CD4-positive, alpha-beta T cell treated with Interleukin-4 for 4 hours (primary cell): ENCODE data around the gene VAV3.
"Not testable (repeated sequence)": the region's sequence is repeated elsewhere in the genome, so short reads cannot be mapped to it uniquely, and the experiment has no call there.

Experiments used
- DNase-seq: peaks from one replicate; pipeline ENCODE4 v3.0.0-alpha.2; 2020

VAV3 gene

DNA sequence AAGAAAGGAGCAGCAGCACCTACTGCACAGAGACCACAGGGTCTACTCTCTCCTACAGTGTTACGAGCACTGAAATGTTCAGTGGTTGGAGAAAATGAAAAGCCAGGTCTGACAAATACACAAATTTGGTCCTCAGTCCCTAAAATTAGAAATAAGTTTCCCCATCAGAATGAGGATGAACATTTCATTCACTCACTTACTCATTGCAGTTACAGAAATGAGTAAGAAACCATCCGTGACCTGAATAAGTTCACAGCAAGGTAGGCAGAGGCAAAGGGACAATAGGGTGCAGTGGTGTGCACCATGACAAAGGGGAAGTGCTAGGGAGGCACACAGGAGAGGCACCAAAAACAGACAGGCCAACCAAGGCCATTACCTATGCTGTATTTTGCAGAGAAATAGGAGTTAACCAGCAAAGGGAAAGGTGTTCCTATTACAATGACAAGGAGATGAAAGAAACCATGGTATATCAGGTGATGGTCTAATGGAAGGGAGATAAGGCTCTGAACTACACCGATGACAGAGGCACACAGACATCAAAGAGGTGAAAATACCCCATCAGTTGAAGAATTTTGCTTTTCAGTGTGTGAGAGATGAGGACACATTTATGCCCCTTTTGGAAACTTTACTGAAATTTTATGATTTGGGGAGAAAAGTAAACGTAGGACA, 29.4 kb downstream of the VAV3 start:
- DNase-seq = no peak

- no peak for DNase-seq
Measured at GRCh38 chr1:107934578-107934977, 30.4 kb downstream of the VAV3 start.

DNA sequence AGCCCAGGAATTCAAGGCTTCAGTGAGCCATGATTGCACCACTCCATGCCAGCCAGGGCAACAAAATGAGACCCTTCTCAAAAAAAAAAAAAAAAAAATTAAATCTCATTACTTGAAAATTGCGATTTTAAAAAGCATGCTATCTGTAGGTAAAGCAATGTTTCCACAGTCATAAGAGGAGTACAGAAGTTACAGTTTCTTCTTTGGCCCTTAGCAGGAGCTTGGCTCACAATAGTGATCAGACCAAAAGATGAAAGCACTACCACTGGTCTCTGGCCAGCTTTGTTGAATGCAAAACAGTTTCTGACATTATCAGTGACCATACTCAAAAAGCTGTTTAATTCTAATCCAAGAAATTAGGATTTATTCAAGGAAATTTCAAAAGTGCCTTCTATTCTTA, 31.2 kb downstream of the VAV3 start:
- DNase-seq = no peak

GRCh38 chr1:107930292-107930691, 34.7 kb downstream of the VAV3 start:
- no peak for DNase-seq

GRCh38 chr1:107927820-107928219, 37.2 kb downstream of the VAV3 start:
- no peak for DNase-seq

DNA sequence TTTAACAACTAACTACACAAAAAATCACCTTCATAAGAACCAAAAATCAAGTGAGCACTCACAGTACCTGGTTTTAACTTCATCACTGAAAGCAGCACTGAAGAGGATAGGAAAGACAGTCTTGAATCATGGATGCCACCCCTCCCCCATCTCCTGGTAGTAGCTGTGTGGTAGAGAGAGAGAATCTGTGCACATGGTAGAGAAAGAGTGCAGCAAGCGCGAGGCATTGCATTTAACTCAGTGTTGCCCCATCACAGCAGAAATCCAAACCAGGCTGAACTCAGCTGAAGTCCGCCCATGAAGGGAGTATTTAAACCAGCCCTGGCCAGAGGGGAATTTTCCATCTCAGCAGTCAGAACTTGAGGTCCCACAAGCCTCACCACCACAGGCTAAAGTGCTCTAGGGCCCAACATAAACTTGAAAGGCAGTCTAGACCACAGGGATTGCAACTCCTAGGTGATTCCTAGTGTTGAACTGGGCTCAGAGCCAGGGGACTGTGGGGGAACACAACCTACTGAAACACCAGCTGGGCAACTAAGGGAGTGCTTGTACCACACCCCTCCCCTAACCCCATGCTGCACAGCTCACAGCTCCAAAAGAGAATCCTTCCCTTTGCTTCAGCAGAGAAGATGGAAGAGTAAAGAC, 38.4 kb downstream of the VAV3 start:
- no peak for DNase-seq

- no peak for DNase-seq
Measured at GRCh38 chr1:107925565-107925964, 39.4 kb downstream of the VAV3 start.

- no peak for DNase-seq
Measured at GRCh38 chr1:107920999-107921398, 44.0 kb downstream of the VAV3 start.

- no peak for DNase-seq
Measured at GRCh38 chr1:107920561-107920960, 44.4 kb downstream of the VAV3 start.

DNA sequence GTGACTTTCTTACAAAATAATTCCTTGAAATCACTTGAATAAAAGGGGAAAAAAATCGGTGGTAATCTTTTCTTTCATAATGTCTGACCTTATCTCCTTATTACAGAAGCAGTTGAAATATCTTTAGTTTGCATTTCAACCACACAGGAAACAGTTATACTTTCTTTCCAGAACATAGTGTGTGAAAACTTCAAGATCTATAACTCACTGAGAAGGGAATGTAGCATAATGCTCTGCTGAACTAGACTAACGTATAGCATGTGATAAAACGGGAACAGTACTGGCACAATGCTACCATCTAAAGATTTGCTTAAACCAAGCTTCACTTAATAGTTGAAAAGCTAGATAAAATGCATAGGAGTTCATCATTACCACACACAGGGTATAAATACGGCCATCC, 45.0 kb downstream of the VAV3 start:
- no peak for DNase-seq

DNA sequence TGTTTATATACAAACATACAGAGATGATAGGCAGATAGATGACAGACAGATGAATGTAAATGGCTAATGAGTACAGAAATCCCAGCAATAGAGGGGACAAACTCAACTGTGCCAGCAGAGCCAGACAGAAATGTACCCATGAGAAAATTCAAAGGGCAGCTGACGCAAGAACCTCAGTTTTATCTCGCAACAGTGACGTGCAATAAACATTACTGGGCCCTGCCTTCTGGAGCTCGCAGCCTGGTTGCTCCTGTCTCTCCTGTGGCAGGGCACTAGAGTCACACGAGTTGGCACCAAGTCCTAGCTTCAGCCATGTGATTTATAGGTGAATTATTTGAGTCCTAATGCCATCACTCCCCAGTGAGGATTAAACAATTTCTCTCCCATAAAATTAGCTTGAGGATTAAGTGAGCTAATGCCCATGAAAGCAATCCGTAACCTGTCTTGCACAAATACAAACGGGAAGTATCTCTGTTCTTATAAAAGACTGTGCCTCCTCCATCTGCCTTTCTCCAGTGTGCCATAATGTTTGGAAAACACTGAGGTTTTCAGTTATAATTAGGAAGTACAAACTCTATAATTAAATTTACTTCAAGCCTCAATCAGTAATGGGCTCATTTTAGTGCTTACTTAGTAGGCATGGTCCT, 50.7 kb downstream of the VAV3 start:
- DNase-seq = no peak

DNA sequence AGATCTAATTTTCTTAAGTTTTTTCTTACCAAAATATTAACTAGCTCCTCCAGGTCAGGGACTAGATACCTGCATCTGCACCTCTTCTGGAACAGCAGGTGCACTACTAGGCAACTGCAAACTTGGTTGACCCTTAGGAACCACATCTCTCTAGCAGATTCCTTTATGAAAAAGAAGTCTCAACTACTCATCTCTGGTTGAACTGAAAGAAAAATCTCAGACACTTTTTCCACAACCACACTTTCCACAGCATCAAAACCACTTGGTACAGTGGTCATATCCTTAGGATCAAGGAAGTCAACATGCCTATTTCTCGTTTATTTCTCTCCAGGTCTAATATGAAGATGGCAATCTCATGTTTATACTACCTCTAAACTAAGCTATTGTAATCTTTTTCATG, 52.3 kb downstream of the VAV3 start:
- DNase-seq = no peak

GRCh38 chr1:107900090-107900945, 64.7 kb downstream of the VAV3 start:
- no peak for DNase-seq

- DNase-seq = no peak
Measured at GRCh38 chr1:107899655-107900054, 65.3 kb downstream of the VAV3 start.

- DNase-seq = peak; percentile 15
Measured at GRCh38 chr1:107897438-107898345, 67.3 kb downstream of the VAV3 start.

DNA sequence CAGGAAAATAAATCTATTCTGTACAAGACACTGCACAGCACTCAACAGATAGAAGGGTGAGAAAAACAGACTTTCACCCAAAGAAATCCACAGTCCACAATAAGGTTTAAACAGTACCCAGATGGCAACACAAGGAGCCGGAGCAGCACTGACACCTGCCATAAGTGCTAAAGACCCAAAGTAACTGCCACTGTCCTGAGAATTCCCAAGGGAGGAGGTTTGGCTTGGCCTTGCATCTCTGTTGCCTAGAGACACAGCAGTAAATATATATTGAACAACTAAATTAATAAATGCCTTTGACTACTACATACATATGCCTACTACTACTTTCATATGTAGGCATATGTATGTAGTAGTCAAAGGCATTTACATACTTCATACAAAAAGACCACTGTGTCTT, 68.0 kb downstream of the VAV3 start:
- no peak for DNase-seq

DNA sequence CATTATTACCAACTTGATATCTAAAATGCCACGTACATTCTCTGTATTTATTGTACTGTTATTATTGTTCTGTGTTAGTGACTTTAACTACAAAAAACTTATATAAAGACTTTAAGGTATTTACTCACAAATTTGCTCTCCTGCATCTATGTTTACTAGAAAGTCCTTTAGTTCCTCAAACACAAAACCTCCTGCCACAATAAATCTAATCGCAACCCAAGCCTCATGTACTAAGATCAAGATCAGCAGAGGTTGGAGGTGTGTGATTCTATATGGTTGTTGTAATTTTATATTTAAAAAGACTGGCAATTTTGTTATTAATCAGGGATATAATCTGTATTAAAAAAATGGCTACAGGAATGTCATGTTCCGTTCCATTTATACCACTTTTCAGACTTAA, 68.6 kb downstream of the VAV3 start:
- DNase-seq = no peak

- no peak for DNase-seq
Measured at GRCh38 chr1:107895403-107896191, 69.4 kb downstream of the VAV3 start.

GRCh38 chr1:107894605-107895004, 70.4 kb downstream of the VAV3 start:
- no peak for DNase-seq

GRCh38 chr1:107893350-107893749, 71.6 kb downstream of the VAV3 start:
- DNase-seq = not testable (repeated sequence)

DNA sequence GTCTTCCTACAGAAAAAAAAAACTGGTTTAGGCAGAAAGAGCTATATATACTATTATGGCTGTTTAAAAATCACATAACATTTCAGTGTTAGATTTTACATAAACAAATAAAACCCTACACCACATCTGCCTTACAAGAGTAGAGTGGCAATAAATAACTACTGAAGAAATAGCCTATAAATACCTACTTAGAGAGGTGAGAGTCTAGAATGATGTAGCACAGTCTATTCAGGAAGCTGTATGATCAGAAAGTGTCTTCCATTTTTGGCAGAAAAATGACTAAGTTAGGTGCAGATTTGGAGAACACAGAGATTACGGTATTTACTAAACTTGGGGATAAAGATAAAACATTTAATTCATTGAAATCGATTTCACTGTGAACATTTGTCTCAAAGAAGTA, 75.5 kb downstream of the VAV3 start:
- no peak for DNase-seq

DNA sequence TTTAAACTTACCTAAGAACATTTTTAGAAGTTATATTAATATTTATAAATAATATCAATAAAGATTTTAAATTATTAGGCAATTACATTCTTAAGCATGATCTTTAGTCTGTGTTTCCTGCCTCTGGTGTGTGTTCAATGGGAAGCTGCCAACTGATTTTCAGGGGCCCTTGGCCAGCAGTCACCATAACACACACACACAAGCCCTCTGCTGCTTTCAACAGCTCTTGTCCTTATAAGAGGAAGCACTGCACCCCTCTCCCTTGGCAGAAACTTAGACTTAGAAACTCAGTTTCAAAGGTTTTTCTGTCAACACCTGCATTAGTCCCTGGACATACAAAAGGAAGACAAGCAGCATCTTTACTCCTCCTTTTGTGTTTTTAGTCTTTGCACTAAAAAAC, 81.4 kb downstream of the VAV3 start:
- DNase-seq = no peak
